ENCODE results near the gene SCUBE2.

DNA sequence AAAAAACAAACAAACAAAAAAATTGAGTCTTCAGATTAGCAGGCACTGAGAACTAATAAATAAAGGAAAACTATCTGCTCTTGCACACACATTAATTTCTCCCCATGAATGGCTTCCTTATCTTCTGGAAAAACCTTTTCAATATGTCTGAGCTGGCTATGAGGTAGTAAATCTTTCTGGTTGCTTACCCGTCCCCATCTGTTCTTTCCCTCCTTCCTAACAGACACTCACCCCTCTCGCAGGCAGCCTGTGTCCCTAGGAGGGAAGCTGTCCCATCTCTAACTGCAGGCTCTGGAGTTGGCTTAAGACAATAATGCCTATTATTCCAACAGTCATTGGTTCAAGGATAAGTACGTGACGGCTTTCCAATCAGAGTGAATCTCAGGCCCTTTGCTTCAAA lies 8.2 kb upstream of the SCUBE2 start:
- TF ChIP-seq, protein P1, sequence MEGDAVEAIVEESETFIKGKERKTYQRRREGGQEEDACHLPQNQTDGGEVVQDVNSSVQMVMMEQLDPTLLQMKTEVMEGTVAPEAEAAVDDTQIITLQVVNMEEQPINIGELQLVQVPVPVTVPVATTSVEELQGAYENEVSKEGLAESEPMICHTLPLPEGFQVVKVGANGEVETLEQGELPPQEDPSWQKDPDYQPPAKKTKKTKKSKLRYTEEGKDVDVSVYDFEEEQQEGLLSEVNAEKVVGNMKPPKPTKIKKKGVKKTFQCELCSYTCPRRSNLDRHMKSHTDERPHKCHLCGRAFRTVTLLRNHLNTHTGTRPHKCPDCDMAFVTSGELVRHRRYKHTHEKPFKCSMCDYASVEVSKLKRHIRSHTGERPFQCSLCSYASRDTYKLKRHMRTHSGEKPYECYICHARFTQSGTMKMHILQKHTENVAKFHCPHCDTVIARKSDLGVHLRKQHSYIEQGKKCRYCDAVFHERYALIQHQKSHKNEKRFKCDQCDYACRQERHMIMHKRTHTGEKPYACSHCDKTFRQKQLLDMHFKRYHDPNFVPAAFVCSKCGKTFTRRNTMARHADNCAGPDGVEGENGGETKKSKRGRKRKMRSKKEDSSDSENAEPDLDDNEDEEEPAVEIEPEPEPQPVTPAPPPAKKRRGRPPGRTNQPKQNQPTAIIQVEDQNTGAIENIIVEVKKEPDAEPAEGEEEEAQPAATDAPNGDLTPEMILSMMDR (IDR thresholded peaks at IDR 0.05) = no peak
- TF ChIP-seq POLR2AphosphoS5 (IDR thresholded peaks at IDR 0.05; ENCODE audit: insufficient read depth in 1 of 2, low read depth in 1 of 2) (no peak), POLR2A (IDR thresholded peaks at IDR 0.05) (no peak)

Measured in vagina (tissue), 2 donors.